ENCODE results near the gene CACHD1.

DNA sequence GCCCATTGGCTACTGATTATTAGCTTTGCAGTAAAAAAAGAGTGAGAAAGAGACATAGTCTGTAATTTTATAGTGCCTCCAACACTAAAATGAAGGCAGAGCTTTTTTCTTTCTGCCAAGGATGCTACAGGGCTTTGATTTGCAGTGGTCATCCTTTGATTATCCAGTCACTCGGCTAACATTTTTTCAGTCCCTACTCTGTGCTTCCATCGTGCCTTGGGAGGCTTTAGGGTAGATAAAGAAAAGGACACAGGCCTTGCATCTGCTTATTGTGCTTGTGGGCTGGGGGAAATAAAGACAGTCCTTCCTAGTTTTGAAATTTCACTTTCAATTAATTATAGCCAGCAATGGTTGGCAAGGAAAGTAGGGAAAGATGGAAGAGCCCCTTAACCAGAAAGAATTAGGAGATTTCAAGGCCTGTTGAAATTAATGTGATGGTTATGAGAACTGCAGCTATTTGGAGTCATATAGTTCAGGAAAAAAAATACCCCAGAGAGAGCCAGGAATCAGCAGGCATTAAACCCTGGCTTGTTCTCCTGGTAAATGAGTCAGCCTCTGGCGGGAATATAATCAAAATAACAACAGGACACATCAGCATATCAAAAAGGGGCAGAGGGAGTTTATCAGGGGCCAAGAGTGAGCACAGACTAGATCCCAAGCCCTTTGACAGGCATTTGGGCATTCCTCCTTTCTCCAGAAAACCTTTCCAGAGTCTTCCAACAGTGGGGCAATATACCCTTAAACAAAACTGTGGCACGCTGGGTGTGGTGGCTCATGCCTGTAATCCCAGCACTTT is 27.4 kb downstream of the CACHD1 start:
- TF ChIP-seq CTCF (IDR thresholded peaks at IDR 0.05): no peak
- TF ChIP-seq POLR2A (IDR thresholded peaks at IDR 0.05): no peak

Measured in gastroesophageal sphincter (tissue), 3 donors.